Measurements from ENCODE around the gene SNRK.

DNA sequence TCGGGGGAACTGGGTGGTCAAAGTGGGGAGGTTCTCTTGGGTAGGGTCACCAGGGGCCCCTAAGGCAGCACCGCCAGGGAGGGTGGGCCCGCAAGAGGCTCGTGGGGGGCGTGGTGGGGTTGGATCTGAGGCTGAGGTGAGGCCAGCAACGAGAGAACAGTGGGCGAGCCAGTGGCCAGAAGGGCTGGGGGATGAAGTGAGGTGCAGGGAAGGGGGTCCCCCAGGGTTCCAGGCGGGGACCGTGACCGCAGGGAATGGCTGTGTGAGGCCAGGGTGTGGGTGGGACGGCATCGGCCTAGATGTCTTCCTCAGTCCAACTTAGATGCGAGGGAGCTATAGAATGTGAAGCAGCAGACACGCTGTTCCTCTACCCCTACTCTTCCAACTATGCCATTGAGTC is 78.2 kb downstream of the SNRK start:
- TF ChIP-seq, protein P1, sequence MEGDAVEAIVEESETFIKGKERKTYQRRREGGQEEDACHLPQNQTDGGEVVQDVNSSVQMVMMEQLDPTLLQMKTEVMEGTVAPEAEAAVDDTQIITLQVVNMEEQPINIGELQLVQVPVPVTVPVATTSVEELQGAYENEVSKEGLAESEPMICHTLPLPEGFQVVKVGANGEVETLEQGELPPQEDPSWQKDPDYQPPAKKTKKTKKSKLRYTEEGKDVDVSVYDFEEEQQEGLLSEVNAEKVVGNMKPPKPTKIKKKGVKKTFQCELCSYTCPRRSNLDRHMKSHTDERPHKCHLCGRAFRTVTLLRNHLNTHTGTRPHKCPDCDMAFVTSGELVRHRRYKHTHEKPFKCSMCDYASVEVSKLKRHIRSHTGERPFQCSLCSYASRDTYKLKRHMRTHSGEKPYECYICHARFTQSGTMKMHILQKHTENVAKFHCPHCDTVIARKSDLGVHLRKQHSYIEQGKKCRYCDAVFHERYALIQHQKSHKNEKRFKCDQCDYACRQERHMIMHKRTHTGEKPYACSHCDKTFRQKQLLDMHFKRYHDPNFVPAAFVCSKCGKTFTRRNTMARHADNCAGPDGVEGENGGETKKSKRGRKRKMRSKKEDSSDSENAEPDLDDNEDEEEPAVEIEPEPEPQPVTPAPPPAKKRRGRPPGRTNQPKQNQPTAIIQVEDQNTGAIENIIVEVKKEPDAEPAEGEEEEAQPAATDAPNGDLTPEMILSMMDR (IDR thresholded peaks at IDR 0.05) = no peak
- no peak for TF ChIP-seq POLR2A (IDR thresholded peaks at IDR 0.05)

Data from testis (tissue), 2 donors.